Kidney epithelial cell (primary cell): ENCODE results near the gene TOR2A. TPM values are rescaled to one million over a fixed set of nuclear protein-coding genes. Genes with fewer than 3 reads are reported as not detected.
A peak's percentile ranks its signal among the peaks of the same experiment; 100 is the strongest.
"Not testable (repeated sequence)": the region's sequence is repeated elsewhere in the genome, so short reads cannot be mapped to it uniquely, and the experiment has no call there.

ENCODE experiments used
- DNase-seq: peaks from one replicate; pipeline ENCODE4 v3.0.0-alpha.2; 2010; ENCODE audit warnings: low read depth
- H3K27me3 ChIP-seq: 2 replicates; pipeline ENCODE4 v1.6.0; 2011; ENCODE audit warnings: low read length; ENCODE audit not compliant: control insufficient read depth, insufficient read depth
- H3K36me3 ChIP-seq: 2 replicates; pipeline ENCODE4 v1.5.1; 2011; ENCODE audit warnings: low read length; ENCODE audit not compliant: control insufficient read depth, insufficient read depth
- H3K4me3 ChIP-seq: 2 replicates; pipeline ENCODE4 v1.5.1; 2011; ENCODE audit warnings: low read depth, mild to moderate bottlenecking, control low read depth, low read length
- CTCF ChIP-seq: IDR thresholded peaks from 2 replicates; pipeline ENCODE4 v1.5.1; 2011; ENCODE audit warnings: mild to moderate bottlenecking, moderate library complexity, low read length, control low read depth, inconsistent platforms; ENCODE audit not compliant: insufficient read depth, poor library complexity, severe bottlenecking
- total RNA-seq: library from RNA; depleted of rRNA; stranded (reverse); fragments of >200 nt; gene quantifications from 2 replicates; pipeline ENCODE4 v1.2.3, GENCODE V29; 2015

TOR2A gene
- total RNA-seq: 13.3 and 13.4 TPM in 2 replicates

DNA sequence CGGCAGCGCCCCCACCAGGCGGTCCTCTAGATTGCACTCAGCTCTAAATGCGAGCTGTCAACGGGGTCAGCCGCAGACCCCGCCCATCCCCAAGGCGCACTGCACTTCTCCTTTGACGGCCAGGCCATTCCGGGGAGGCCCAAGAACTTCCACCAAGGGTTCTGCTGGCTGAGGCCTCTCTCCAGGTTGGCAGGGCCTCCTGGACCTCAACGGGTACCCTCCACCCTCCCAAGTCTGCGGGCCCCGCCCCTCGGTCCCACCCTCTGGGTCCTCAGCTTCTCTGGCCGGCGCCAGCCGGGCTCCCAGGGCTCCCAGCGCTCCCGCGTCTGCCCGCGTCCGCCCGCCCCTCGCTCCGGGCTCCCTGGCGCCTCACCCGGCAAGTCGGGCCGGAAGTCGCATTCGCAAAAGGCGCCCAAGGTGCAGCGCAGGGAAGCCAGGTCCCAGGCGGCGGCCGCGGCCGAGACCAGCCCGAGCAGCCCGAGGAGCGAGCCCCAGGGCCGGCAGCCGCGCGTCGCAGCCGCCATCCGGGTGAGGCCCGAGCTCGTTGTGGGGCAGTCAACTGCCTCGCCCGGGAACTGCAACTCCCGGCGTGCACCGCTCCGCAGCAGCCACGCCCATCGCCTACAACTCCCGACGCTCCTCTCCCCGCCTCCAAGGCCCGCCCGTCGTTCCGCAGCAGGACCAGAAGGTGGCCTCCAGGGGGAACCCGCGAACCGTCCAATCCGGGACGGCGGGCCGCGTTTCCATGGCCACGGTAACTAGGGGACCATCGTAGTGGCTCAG lies at the start of gene TOR2A:
Gene TOR2A (minus strand): TSS at position 548 of the 783 bp plus-strand sequence. CDS start 24 bp downstream, at position 524.
- H3K36me3 ChIP-seq: no peaks in the 10 kb centered on the region
- peak; percentile 81 for DNase-seq
- H3K27me3 ChIP-seq: no peaks in the 10 kb centered on the region
- peak within 1 kb of the TSS; percentile 49 for H3K4me3 ChIP-seq
- TF ChIP-seq CTCF: peak; percentile 94

GRCh38 chr9:127783111-127784008 lies 48.3 kb upstream of the TOR2A start:
- DNase-seq: no peak
- H3K27me3 ChIP-seq: no peaks in the 10 kb centered on the region

DNA sequence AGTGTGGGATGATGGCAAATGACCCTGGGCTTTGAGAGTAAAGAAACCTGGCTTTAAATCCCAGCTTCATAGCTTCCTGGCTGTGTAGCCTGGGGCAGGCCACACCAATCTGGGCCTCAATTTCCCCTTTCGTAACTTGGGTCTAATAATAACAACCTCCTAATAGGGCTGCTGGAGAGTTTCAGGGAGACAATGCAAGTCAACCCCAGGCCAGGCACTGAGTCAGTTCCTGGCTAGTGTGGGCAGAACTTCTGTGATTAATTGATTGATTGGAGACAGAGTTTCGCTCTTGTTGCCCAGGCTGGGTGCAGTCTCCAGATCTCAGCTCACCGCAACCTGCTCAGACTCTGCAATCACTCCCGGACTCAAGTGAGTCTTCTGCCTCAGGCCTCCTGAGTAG lies 46.7 kb upstream of the TOR2A start:
- no peak overlapping the region for H3K4me3 ChIP-seq
- no peak for DNase-seq
- no peak for TF ChIP-seq CTCF
- peaks cover under 1% of the 10 kb centered on the region for H3K27me3 ChIP-seq
- H3K36me3 ChIP-seq: no peaks in the 10 kb centered on the region

More at GRCh38 chr9:127783111-127784008, 48.3 kb upstream of the TOR2A start:
- H3K36me3 ChIP-seq: peaks cover 4% of the 10 kb centered on the region
- no peak for TF ChIP-seq CTCF
- no peak overlapping the region for H3K4me3 ChIP-seq

DNA sequence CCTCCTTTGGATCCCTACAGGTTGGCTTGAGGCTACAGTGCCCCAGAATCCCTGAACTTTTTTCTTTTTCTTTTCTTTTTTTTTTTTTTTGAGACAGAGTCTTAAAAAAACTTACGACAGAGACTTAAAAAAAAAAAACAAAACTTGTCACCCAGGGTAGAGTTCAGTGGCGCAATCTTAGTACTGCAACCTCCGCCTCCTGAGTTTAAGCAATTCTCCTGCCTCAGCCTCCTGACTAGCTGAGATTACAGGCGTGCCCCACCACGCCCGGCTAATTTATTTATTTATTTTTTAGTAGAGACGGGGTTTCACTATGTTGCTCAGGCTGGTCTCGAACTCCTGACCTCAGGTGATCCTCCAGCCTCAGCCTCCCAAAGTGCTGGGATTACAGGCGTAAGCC lies 45.8 kb upstream of the TOR2A start:
- DNase-seq, H3K36me3 ChIP-seq, H3K27me3 ChIP-seq, H3K4me3 ChIP-seq: not testable (repeated sequence)

GRCh38 chr9:127780126-127780885 lies 45.2 kb upstream of the TOR2A start:
- H3K36me3 ChIP-seq: no peaks in the 10 kb centered on the region
- no peak overlapping the region for H3K4me3 ChIP-seq
- H3K27me3 ChIP-seq: peaks cover 5% of the 10 kb centered on the region
- no peak for TF ChIP-seq CTCF
- DNase-seq: no peak
